Suprapubic skin (tissue), 4 donors: ENCODE measurements around the gene TPK1.

Experiments
- CTCF ChIP-seq, 2 donors: fragments of 200-600 bp in 1 of 2; fragments of 450-650 bp in 1 of 2; sonication (generic) in 1 of 2; IDR thresholded peaks; one replicate each; pipeline ENCODE4 v1.5.1; 2016 to 2019; ENCODE audit warnings: antibody characterized with exemption in 2 of 2, mild to moderate bottlenecking in 1 of 2, moderate library complexity in 1 of 2
- EP300 ChIP-seq: sonication (generic); formaldehyde crosslinking; IDR thresholded peaks from one replicate; pipeline ENCODE4 v1.6.1; 2017; ENCODE audit warnings: antibody characterized with exemption
- POLR2AphosphoS5 ChIP-seq, 3 donors: sonication (generic); formaldehyde crosslinking; IDR thresholded peaks; one replicate each; pipeline ENCODE4 v1.6.1; 2017; ENCODE audit warnings: antibody characterized with exemption in 3 of 3

DNA sequence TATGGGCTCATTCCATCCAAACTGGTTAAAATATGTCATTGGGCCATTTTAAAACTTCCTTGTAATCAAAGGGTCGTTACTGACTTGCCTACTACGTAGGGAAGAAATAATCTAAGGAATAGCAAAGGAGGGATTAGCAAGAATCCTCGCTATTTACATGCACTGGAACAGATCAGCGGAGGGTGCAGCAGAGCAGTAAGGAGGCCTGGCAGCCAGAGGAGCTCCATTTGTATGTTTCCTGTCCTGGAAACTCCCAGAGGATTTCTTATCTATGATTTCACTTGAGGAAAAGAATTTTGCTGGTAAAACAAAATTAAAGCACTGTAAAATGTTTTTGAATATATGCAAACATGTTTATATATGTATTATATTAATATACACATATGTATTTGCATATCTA is 107.3 kb downstream of the TPK1 start:
- no peak for TF ChIP-seq POLR2AphosphoS5 (IDR thresholded peaks at IDR 0.05)
- no peak for TF ChIP-seq CTCF (IDR thresholded peaks at IDR 0.05)
- TF ChIP-seq EP300, result no peak
